AG08395 (cell line): ENCODE results near the gene MAGI1.
"Not testable (repeated sequence)": the region's sequence is repeated elsewhere in the genome, so short reads cannot be mapped to it uniquely, and the experiment has no call there.

Experiments
- DNase-seq: peaks from one replicate; pipeline ENCODE4 v3.0.0; 2012; ENCODE audit warnings: mixed read lengths, low spot score

Gene MAGI1

DNA sequence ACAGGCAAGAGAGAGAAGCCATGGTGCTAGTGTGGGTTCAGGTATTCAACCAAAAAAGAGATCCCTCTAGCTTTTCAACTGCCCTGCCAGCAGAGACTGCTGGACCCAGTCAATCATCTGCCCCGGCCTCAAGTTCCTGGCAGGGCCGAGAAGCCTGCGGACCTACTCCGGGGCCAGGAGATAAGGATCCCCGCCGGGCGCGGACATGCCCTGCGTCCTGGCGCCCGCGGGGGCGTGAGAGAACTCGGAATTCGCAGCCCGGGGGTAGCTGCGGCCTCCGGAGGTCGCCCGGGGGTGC, 821 bp upstream of the MAGI1 start:
- peak; percentile 30 for DNase-seq

DNA sequence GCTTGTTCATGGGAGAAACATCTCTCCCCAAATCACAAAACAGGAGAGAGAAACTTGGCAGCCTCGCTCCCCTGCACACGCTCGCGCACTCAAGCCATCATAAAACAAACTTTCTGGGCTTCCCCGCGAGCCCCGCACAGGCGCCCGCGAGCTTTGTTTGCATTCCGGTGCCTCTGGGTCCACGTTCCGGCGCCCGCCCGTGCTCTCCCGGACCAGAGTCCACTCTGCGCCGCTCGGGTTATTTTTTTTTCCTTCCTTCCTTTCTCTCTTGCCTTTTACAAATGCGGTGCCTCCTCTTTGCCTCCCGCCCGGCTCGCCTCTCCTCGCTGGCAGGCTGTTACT, 363 bp downstream of the MAGI1 start:
- DNase-seq, result no peak

DNA sequence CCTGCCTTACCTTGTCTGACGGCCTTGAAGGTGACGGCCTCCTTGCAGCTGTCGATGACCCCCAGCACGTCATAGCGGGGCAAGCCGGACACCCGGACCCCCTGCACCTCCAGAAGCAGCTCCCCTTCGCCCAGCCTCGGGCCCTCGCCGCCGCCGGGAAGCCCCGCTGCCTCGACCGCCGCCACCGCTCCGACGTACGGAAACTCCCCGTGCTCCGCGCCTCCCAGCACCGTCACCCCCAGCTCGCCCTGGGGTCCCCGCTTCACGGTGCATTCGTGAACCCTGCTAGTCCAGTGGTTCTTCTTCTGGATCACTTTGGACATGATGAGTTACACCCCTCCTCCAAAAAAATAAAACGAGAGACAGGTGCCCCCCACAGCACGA, 740 bp downstream of the MAGI1 start:
- no peak for DNase-seq

DNA sequence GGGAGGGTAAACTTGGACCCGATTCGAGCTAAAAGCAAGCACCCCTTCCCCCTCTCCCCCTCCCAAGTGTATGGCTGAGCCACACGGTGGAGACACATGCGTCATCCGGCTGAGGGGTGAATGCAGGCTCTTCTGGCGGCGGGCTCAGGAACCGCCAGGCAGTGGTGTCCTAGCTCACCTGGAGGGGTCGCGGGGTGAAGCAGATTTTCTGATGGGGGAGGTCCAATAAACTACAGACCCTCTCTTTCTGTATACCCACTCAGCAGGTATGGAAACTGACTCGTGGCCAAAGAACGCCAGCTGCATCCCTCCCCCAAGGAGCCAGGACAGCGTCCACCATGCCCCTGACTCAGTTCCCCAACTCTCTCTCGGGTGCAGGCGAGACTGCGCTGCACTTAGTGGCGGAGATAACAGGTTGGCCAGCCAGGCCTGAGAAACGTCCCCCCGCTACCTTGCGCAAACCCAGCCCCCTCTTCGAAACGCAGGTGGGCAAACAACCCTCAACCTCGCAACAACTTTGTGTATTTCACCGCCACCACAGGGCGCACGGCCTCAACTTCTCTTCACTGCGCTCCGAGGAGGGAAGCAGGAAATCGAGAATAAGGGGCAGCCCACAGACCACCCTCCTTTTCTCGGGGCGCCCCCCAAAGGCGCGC, 1.3 kb downstream of the MAGI1 start:
- DNase-seq, result peak; percentile 41

DNA sequence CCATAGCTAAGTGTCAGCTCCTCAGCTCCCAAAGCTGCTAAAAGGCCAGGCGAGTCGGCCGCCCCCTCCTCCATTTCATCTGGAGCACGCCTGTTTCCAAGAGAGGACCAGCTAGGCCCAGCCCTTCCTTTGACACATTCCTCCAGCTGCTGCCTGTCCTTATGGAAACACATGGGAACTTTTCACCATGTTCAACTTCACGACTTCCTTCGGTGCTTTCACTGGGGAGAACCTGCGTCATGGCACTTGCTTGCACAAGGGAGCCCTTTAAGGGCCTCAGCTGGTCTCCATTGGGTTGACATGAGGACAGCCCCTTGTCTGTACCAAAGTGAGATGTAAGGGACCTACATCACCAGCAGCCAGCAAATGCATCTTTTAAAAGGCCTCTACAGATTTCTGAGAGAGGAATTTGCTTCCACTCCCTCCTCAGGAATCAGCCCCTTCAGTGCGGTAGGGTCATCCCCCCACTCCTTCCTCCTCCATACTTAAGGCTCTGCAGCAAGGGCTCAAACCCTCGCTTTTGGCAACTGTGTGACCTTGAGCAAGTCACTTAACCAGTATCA, 2.1 kb downstream of the MAGI1 start:
- DNase-seq, result no peak

DNA sequence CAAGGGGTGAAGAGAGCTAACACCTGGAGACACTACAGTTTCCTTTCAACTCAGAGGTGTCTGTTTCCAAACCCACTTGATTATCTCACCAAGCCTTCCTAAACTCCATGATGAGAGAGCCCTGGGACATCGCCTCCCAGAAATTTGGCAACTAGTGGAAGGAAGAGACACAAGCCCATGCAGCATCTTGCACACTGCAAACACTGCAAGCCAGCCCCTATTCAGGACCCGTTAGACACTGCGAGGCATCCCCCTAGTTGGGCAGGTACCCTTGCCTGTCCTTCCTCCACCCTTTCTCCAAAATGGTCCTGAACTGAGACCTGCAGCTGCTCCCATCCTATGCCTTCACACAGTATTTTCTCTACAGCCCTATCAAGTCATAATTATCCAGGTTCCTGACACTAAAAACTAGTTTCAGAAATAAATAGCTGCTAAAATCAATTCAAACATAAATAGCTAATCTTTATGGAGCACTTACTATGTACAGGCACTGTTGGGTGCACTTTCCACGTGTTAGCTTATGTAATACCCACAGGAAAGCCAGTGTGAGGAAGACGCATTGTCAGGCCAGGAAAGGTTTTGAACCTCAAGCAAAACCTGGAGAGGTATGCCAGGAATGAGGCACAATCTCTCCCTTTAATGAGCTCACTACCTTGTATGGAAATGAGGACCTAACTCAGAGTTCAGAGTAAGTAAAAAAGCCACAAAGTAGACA, 2.8 kb downstream of the MAGI1 start:
- DNase-seq, result no peak

DNA sequence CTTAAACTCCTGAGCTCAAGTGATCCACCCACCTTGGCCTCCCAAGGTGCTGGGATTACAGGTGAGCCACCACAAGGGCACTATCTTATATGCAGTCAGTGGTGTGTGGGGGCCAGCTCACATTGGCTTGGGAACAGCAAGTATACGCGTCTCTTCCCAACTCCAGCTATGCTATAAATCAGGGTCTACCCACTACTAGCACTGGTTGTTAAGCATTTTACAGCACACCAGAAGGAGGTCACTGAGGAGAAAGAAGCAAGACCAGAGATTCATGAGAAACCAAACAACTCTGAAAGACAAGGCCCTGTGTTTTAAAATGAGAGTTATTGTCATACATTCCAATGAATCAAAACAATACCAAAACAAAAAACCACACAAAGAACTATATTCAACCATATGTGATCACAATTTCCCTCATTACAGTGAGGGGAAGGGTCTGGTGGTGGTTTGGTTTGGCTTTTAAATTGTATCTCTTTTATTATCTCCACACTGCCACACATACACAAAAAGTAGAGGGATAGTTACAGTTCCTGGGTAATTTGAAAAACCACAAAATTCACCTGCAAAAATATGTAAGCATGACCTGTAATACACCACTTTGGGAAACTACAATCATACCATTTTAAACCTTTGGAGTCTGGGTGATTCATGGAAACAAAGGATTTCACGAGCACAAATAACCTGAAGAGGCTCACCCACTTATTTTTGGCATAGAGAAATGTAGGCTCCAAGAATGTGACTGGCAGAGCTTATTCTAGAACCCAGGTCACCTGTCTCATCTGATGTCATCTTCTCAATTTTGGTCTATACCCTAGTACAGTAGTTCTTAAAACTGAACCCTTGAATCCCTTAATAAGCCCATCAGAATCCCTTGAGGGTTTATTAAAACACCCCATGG, 5.2 kb downstream of the MAGI1 start:
- DNase-seq, result no peak

DNA sequence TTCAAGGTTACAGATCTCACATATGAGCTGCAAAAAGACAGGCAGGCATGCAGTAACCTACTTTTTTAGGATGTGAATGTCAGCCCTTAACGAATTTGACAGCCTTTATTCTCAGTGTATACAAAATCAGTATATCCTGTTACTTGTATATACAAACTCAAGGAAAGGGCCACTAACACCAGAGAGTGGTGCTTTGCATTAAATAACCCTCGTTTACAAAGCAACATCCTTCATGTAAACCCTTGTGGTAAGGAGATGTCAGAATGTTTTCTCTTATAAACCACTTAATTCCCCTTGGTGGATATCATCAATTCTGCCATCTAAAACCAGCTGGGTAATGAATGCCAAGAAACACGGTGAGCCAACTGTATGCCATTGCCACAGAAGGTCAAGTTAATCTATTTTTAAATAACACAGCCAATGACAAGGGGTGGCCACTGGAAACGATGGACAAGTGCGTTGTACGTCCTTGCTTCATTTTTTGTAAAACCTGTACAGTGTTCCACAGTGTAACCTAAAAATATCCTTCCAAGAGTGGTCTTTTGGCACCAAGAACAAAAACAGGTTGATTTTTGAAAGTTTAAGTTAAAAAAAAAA, 7.5 kb downstream of the MAGI1 start:
- no peak for DNase-seq

DNA sequence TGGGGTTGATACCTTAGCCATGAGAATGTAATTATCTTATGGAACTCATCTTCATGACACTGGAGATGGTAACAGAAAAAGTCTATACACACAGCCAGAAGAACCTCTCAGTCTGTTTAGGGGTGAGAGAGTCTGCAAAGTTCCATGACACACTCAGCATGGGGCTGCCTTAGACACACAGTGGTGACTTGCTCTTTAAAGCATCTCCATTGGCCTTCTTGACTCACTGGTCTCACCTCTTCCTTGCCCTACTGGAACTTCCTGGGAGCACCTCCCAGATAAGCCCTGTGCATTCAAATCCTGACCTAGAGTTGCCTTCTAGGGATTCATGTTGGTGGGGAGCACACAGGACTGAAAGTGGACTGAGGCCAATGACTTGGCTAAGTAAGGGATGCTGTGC, 9.3 kb downstream of the MAGI1 start:
- no peak for DNase-seq

DNA sequence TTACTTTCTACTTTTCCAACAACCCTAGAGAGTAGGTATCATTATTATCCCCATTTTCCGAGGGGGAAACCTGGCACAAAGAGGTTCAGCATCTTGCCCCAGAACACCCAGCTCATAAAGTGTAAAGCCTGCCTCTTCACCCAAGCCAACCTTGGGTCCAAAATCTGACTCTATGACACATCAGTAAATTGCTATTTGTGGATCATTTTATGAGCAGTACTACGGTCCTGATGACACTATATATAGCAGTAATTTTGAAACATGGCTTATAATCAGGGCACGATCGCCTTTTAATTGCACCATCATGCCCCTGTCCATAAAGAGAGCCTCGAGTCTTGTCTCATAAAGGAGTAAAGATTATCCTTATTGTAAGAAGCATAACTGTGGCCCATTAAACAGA, 9.7 kb downstream of the MAGI1 start:
- no peak for DNase-seq

DNA sequence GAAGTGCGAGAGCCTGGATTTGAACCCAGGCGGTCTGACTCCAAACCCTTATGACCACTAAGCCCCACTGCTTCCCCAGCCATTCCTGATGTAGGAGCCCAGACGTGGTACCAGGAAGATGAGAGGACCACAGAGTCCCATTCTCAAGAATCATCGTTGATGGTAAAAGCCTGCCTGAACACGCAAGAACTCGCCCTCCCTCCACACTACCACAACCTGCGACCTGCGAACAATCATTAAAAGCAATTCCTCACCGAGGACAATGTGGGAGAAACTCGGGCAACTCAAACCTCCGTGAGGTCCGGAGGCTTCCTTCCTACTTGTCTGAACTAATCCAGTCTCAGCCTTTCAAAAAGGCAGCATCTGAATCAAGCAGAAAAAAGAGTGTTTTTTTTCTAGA, 10.3 kb downstream of the MAGI1 start:
- no peak for DNase-seq

DNA sequence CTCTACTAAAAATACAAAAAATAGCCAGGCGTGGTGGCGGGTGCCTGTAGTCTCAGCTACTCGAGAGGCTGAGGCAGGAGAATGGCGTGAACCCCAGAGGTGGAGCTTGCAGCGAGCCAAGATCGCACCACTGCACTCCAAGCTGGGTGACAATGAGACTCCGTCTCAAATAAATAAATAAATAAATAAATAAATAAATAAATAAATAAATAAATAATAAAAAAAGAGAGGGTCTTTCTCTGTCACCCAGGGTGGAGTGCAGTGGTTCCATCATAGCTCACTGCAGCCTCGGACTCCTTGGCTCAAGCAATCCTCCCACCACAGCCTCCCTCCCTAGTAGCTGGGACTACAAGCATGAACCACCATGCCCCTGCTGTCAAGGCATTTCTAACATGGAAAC, 11.6 kb downstream of the MAGI1 start:
- not testable (repeated sequence) for DNase-seq

DNA sequence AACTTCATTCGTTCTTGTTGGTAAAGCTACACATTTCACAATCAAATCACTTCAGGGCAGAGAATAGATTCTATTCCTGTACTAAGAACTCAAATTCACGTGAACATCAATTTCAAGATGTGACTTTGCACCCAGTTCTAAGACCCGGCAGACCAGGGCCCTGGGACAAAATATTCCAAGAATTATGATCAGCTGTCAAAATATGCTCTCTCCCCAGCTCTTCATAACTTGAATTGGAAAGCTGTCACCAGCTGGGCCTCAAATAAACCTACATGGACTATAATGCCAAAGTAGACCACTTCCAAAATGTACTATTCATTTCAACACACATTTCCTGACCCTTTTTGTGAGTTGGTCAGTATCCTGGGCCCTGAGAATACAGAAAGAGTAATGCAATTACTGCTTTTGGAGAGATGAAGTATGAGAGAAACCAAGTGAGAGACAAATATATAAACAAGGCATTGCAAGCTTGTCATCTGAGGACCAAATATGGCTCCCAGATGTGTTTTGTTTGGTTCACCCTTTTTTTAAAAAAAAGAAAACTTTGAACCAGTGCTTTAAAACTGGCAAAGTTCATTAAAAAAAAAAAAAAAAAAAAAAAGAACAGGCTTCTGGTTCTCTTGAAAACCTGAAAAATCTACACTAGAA, 14.9 kb downstream of the MAGI1 start:
- DNase-seq, result no peak

DNA sequence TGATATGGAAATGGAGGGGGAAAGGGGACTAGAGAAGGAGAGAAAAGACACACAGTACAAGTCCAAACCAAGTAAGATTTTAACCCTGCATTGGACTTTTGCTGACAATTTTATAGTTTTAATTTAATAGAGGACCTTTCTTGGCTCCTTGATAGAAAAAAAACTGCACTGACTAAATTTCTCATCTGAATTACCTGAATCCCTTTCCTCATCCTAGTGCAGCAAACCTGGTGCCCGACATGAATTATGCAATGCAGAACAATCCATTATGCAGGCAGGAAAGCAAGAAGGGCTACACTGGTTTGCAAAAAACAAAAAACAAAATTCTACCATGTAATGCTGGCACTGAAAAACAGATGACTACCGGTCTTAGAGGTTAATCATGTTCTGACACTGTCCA, 15.5 kb downstream of the MAGI1 start:
- no peak for DNase-seq

DNA sequence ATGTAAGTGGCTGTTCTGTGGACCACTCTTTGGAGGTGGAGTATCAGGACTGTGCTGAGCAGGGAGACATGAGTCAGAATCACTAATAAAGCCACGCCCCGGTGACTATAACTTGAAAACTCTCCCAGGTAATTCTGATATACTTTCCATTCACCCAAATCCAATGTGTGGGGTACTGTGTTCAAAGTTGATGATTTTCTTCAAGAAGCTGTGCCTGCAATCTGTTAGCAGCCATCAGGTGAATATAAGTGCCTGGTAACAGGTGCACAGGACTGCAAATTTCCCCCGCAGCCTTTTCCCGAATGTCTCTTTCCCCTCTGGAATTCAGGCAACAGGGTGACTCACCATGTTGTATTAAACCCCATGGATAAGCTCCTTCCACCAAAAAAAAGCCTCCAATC, 17.0 kb downstream of the MAGI1 start:
- DNase-seq, result peak; percentile 15

DNA sequence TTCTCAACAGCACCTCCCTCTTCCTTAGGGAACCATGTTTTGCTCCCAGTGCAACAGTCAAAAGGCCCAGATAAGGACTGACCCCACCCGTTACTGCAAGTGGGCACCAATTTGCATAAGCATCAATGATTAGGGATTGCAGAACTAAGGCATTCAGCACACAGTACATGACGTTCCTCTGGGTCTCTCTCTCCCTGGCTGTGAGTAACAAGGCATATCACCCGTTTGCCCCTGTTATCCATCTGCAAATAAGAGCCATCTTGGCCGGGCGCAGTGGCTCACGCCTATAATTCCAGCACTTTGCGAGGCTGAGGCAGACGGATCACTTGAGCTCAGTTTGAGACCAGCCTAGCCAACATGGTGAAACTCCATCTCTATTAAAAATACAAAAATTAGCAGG, 18.8 kb downstream of the MAGI1 start:
- no peak for DNase-seq

DNA sequence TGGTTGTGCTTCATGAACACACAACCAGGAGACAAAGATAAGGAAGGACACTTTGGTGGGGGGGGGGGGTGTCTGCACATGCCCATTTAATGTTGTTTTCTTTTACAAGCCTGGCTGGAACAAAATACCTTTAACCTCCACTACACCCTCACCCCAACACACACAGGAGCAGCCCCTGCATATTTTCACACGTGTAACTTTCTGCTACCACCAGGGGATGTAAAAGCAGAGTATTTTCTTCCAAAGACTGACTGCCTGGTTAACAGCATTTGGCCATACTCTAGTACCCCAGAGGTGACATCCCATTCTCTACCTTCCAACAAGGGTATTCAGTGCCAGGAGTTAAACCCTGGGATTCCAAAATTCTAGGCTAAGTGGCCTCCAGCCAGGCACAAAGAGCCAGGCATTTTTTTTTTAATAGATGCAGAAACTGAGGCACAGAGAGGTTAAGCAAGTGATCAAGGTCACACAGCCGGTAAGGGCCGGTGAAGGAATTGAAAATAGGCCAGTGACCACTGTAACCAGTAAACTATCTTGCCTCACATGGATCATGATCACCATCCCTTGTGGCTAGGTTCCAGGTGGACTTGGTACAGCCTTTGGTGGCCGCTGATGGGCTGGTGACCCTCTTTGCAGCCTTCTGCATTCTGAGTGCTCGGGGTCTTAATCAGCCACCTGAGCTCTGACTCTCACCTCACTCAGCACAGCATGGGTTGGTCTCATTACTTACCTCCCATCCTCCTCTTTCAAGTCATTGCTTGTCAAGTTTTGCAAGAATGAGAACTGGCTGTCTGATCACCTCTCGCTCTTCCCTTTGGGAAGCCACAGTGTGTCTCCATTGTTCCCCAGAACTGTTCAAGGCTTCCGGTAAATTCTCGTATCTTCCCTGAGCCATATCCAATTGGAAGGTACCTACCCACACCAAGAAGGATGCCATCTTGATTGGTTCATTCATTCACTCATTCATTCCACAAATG, 20.4 kb downstream of the MAGI1 start:
- no peak for DNase-seq

DNA sequence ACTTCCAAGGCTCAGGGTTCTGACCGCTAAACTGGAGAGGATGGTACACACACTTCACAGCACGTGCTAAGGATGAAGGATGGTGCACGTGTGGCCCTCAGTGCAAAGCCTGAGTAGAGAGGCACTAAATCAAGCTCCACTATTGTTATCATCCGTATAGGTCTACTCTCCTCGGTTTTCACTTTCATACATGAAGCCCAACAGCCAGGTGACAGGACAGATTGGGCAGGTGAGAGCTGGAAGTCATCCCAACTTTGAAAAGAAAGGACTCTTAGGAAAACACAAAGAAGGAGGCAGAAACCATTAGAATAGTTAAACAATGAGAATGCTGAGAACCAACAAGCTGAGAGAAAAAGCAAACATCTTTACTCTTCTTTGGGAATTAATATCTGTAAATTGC, 21.1 kb downstream of the MAGI1 start:
- DNase-seq, result no peak

DNA sequence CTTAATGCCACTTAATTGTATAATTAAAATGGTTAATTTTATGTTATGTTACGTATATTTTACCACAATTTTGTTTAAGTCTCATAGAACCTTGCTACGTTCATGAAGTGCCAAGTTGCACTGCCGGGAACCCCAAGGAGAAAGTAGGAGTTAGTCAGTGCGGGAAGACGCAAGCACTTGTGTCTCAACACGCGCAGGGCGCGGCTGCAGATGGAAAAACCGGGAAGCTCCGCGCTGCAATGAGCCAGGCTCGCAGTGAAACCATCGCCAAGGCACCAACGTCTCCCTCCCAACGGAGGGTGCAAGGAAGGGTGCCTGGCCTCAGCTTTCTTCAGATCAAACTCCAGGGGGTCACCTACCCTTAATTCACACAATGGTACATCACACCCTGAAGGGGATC, 21.6 kb downstream of the MAGI1 start:
- no peak for DNase-seq

DNA sequence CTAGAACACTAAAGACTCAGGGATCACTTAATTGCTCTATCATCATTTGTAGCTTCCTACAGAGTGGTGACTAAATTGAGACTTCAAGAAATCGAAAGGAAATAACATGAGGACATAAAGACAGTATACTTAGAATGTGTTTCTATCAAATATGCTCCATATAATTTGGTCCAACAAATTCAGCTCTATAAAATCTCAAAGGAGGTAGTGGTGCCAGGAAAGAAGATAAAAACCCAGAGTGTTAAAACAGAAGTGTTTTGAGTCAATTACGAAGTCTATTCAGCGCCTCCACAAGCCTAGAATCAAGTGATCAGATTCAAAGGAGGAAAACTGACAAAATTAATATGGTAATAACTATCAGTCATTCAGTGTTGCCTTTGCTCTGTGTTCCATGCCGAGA, 22.9 kb downstream of the MAGI1 start:
- no peak for DNase-seq

DNA sequence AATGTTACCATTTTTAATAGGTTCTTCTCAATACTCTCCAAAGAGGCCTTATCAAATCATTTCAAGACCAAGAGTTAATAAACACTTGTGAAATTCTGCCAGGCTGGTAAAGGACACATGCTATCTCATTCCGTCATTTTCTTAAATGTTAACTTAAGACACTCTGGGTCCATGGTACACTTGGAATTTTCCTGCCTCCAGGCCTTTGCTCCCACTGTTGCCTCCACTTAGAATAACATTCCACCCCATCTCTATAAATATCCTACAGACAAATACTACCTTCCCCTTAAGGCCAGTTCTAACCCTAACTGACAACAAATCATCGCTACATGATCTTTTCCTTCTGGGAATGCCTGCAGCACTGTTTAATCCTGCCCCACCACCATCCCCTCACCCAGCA, 24.1 kb downstream of the MAGI1 start:
- DNase-seq, result no peak
